Liver (tissue), 9 donors: Measurements from ENCODE around the gene UBE2D4. TPM values are rescaled to one million over a fixed set of nuclear protein-coding genes. Genes with fewer than 3 reads are reported as not detected.

Source experiments
- DNase-seq: peaks from one replicate; pipeline ENCODE4 v3.0.0-alpha.2; 2017; ENCODE audit warnings: low spot score
- H3K27ac ChIP-seq, 2 donors: one replicate each; pipeline ENCODE4 v1.7.0; 2013; ENCODE audit warnings: inconsistent platforms in 2 of 2, low read length in 2 of 2, control low read depth in 1 of 2, low read depth in 1 of 2, mild to moderate bottlenecking in 1 of 2
- H3K27me3 ChIP-seq, 4 donors: one replicate each; pipeline versions ENCODE4 v1.6.1 to v1.7.0; 2013; ENCODE audit warnings: low read length in 3 of 4, inconsistent platforms in 1 of 4, mild to moderate bottlenecking in 1 of 4, moderate library complexity in 1 of 4; ENCODE audit not compliant: control insufficient read depth in 4 of 4, insufficient read depth in 4 of 4
- H3K36me3 ChIP-seq, 4 donors: one replicate each; pipeline versions ENCODE4 v1.6.1 to v1.7.0; 2013; ENCODE audit warnings: low read length in 3 of 4, mild to moderate bottlenecking in 3 of 4, low read depth in 1 of 4, moderate library complexity in 1 of 4; ENCODE audit not compliant: control insufficient read depth in 4 of 4, insufficient read depth in 3 of 4
- H3K4me1 ChIP-seq, 4 donors: one replicate each; pipeline versions ENCODE4 v1.6.1 to v1.7.0; 2013; ENCODE audit warnings: low read length in 3 of 4, mild to moderate bottlenecking in 3 of 4, moderate library complexity in 1 of 4; ENCODE audit not compliant: control insufficient read depth in 4 of 4, insufficient read depth in 4 of 4
- H3K4me3 ChIP-seq, 3 donors: one replicate each; pipeline versions ENCODE4 v1.6.1 to v1.7.0; 2013; ENCODE audit warnings: low read length in 3 of 3, control low read depth in 1 of 3, low read depth in 1 of 3, mild to moderate bottlenecking in 1 of 3
- H3K9ac ChIP-seq, 2 donors: one replicate each; pipeline ENCODE4 v1.7.0; 2013; ENCODE audit warnings: low read length in 2 of 2, mild to moderate bottlenecking in 2 of 2, moderate library complexity in 2 of 2, control low read depth in 1 of 2, low read depth in 1 of 2
- H3K9me3 ChIP-seq, 4 donors: one replicate each; pipeline versions ENCODE4 v1.6.1 to v1.7.0; 2013; ENCODE audit warnings: low read length in 3 of 4; ENCODE audit not compliant: control insufficient read depth in 4 of 4
- ATF3 ChIP-seq: IDR thresholded peaks from 2 replicates; pipeline ENCODE4 v1.6.1; 2016; ENCODE audit warnings: antibody characterized with exemption
- GABPA ChIP-seq, 2 donors: IDR thresholded peaks in 1 of 2; conservative IDR thresholded peaks in 1 of 2; 2 replicates each; pipeline ENCODE4 v1.6.1; 2016; ENCODE audit warnings: antibody characterized with exemption in 2 of 2, mild to moderate bottlenecking in 1 of 2, moderate library complexity in 1 of 2
- HNF4A ChIP-seq, 2 donors: conservative IDR thresholded peaks; 2 replicates each; pipeline ENCODE4 v1.6.1; 2016; ENCODE audit warnings: antibody characterized with exemption in 2 of 2, mild to moderate bottlenecking in 2 of 2
- HNF4G ChIP-seq: IDR thresholded peaks from 2 replicates; pipeline ENCODE4 v1.6.1; 2016; ENCODE audit warnings: antibody characterized with exemption
- JUND ChIP-seq, 2 donors: IDR thresholded peaks; 2 replicates each; pipeline ENCODE4 v1.6.1; 2016; ENCODE audit warnings: antibody characterized with exemption in 2 of 2
- NR2F2 ChIP-seq: IDR thresholded peaks from 2 replicates; pipeline ENCODE4 v1.6.1; 2016; ENCODE audit warnings: antibody characterized with exemption
- RXRA ChIP-seq, 2 donors: IDR thresholded peaks; 2 replicates each; pipeline ENCODE4 v1.6.1; 2017 to 2018; ENCODE audit warnings: antibody characterized with exemption in 2 of 2, mild to moderate bottlenecking in 1 of 2
- SP1 ChIP-seq: IDR thresholded peaks from 2 replicates; pipeline ENCODE4 v1.6.1; 2018; ENCODE audit warnings: antibody characterized with exemption, mild to moderate bottlenecking
- WGBS: extraction: QIAGEN DNeasy Blood & Tissue Kit; methylation state at CpG from one replicate; pipeline ENCODE4 v1.1.7; 2013; 5-methylcytosine and 5-hydroxymethylcytosine counted together
- polyA plus RNA-seq, 2 donors: library from polyadenylated mRNA; stranded (reverse) in 1 of 2; unstranded in 1 of 2; fragments of 200-250 nt in 1 of 2; fragments of >200 nt in 1 of 2; fragmentation: Nextera tagmentation in 1 of 2; extraction: Ambion mirVana in 1 of 2; gene quantifications; one replicate each; pipeline versions ENCODE4 v1.2.1 to v1.2.3, GENCODE V29; 2013 to 2015
- total RNA-seq, 2 donors: library from RNA; depleted of rRNA; stranded (reverse); fragments of >200 nt; gene quantifications; one replicate each; pipeline ENCODE4 v1.2.3, GENCODE V29; 2014
- TF ChIP-seq, protein P1 (sequence below): IDR thresholded peaks from 2 replicates; pipeline ENCODE4 v1.6.1; 2016; ENCODE audit warnings: antibody characterized with exemption, mild to moderate bottlenecking
- TF ChIP-seq, protein P2 (sequence below): fragments of 150-350 bp; IDR thresholded peaks from 2 replicates; pipeline ENCODE4 v1.5.1; 2017; ENCODE audit warnings: improper control_type of control experiment, low read depth, low read length; ENCODE audit not compliant: missing input control
- TF ChIP-seq, protein P3 (sequence below): IDR thresholded peaks from 2 replicates; pipeline ENCODE4 v1.6.1; 2016; ENCODE audit warnings: antibody characterized with exemption
- donor health status: healthy.
- donor health status: healthy.
- donor health status: healthy.
- donor health status: healthy.
- donor health status: healthy.

UBE2D4 gene
- total and polyA plus RNA-seq, 4 donors = 5.1 to 17.9 (median 11.8) TPM

DNA sequence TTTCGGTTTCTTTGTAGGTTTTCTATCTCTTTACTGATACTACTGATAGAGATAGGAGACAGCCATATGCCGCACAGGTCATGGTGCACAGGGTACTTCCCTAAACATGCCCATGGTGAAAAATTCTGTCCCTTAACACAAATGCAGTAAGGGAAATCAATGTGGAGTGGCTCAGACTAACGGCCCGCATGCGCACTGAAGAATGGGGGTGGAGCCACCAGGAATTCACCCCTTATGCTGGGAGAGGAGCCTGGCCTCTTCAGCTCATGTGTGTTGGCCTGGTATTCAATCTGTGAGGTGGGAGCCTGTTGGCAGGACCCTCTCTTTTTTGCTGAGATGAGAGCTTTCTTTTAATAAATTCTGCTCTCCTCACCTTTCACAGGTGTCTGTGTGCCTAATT is 11.4 kb upstream of the UBE2D4 start:
- Histone ChIP-seq H3K4me3 (no peak overlapping the region), H3K4me1 (no peaks in the 10 kb centered on the region), H3K9ac (no peak overlapping the region), H3K36me3 (no peaks in the 10 kb centered on the region), H3K27ac (no peak overlapping the region), H3K27me3 (no peaks in the 10 kb centered on the region), H3K9me3 (no peaks in the 10 kb centered on the region)
- no peak for TF ChIP-seq SP1
- TF ChIP-seq NR2F2 = no peak
- TF ChIP-seq, protein P1, sequence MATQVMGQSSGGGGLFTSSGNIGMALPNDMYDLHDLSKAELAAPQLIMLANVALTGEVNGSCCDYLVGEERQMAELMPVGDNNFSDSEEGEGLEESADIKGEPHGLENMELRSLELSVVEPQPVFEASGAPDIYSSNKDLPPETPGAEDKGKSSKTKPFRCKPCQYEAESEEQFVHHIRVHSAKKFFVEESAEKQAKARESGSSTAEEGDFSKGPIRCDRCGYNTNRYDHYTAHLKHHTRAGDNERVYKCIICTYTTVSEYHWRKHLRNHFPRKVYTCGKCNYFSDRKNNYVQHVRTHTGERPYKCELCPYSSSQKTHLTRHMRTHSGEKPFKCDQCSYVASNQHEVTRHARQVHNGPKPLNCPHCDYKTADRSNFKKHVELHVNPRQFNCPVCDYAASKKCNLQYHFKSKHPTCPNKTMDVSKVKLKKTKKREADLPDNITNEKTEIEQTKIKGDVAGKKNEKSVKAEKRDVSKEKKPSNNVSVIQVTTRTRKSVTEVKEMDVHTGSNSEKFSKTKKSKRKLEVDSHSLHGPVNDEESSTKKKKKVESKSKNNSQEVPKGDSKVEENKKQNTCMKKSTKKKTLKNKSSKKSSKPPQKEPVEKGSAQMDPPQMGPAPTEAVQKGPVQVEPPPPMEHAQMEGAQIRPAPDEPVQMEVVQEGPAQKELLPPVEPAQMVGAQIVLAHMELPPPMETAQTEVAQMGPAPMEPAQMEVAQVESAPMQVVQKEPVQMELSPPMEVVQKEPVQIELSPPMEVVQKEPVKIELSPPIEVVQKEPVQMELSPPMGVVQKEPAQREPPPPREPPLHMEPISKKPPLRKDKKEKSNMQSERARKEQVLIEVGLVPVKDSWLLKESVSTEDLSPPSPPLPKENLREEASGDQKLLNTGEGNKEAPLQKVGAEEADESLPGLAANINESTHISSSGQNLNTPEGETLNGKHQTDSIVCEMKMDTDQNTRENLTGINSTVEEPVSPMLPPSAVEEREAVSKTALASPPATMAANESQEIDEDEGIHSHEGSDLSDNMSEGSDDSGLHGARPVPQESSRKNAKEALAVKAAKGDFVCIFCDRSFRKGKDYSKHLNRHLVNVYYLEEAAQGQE = no peak
- TF ChIP-seq, protein P2, sequence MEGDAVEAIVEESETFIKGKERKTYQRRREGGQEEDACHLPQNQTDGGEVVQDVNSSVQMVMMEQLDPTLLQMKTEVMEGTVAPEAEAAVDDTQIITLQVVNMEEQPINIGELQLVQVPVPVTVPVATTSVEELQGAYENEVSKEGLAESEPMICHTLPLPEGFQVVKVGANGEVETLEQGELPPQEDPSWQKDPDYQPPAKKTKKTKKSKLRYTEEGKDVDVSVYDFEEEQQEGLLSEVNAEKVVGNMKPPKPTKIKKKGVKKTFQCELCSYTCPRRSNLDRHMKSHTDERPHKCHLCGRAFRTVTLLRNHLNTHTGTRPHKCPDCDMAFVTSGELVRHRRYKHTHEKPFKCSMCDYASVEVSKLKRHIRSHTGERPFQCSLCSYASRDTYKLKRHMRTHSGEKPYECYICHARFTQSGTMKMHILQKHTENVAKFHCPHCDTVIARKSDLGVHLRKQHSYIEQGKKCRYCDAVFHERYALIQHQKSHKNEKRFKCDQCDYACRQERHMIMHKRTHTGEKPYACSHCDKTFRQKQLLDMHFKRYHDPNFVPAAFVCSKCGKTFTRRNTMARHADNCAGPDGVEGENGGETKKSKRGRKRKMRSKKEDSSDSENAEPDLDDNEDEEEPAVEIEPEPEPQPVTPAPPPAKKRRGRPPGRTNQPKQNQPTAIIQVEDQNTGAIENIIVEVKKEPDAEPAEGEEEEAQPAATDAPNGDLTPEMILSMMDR = no peak
- no peak for TF ChIP-seq RXRA (IDR thresholded peaks at IDR 0.05)
- no peak for TF ChIP-seq GABPA (IDR thresholded peaks at IDR 0.05 in 1 of 2, conservative IDR thresholded peaks at IDR 0.05 in 1 of 2)
- 94% methylated on average over 5 of the region's 5 CpGs for WGBS
- no peak for DNase-seq

DNA sequence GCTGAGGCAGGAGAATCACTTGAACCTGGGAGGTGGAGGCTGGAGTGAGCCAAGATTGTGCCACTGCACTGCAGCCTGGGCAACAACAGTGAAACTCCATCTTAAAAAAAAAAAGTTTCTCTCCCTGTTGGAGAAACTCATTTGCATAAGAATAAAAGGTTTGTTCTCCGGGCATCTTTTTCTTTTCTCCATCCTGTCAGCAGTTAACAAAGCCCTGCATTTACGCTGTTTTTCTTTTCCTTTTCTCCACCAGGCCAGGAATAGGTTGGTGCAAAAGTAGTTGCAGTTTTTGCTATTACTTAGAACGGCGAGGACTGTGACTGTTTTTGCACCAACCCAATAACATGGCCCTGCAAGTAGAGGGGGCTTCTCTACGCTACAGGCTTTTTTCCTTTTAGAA is 10.3 kb upstream of the UBE2D4 start:
- DNase-seq = no peak
- TF ChIP-seq, protein P3, sequence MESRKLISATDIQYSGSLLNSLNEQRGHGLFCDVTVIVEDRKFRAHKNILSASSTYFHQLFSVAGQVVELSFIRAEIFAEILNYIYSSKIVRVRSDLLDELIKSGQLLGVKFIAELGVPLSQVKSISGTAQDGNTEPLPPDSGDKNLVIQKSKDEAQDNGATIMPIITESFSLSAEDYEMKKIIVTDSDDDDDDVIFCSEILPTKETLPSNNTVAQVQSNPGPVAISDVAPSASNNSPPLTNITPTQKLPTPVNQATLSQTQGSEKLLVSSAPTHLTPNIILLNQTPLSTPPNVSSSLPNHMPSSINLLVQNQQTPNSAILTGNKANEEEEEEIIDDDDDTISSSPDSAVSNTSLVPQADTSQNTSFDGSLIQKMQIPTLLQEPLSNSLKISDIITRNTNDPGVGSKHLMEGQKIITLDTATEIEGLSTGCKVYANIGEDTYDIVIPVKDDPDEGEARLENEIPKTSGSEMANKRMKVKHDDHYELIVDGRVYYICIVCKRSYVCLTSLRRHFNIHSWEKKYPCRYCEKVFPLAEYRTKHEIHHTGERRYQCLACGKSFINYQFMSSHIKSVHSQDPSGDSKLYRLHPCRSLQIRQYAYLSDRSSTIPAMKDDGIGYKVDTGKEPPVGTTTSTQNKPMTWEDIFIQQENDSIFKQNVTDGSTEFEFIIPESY = no peak
- TF ChIP-seq ATF3 (no peak), SP1 (no peak), HNF4G (no peak), GABPA (IDR thresholded peaks at IDR 0.05 in 1 of 2, conservative IDR thresholded peaks at IDR 0.05 in 1 of 2) (no peak), HNF4A (conservative IDR thresholded peaks at IDR 0.05) (no peak), JUND (IDR thresholded peaks at IDR 0.05) (no peak)
- Histone ChIP-seq H3K4me3 (no peak overlapping the region), H3K9ac (no peak overlapping the region), H3K36me3 (no peaks in the 10 kb centered on the region), H3K27me3 (no peaks in the 10 kb centered on the region), H3K27ac (no peak overlapping the region), H3K9me3 (no peaks in the 10 kb centered on the region), H3K4me1 (peaks cover 0 to 6% (median 6%) of the 10 kb centered on the region in 4 donors)
- 97% methylated on average over 5 of the region's 5 CpGs for WGBS
